Measurements from ENCODE around the gene NPIPA8. TPM values are rescaled to one million over a fixed set of nuclear protein-coding genes. Genes with fewer than 3 reads are reported as not detected.

NPIPA8 gene
- total RNA-seq: 3.1 TPM

DNA sequence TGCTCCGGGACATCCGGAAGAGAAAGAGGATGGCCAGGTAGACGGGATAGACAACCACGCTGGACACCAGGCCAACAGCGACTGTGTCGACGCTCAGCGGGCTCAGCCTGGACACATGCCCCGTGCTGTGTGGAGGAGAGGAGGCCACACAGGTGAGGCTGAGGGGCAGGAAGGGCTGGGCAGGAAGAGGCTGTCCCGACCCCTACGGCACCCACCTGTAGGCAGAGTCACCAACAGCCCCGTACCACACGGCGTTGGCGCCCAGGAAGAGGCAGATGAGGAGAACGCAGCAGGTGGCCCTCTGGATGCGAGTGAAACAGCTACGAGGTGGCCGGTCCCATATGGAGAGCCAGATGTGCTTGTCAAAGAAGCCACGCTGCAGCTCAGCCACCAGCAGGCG, at the start of gene NPIPA8:
Gene NPIPA8, minus strand, starts transcription at position 101 of the 400 bp plus-strand sequence. CDS start 4,074 bp downstream, outside the sequence.

Small RNA genes lying within 50 kb of the gene (small RNA-seq; reads per million reads assigned to genes)
- gene AC126755.6 (ENCODE audit: low replicate concordance) (not detected), gene MIR6511A4 (ENCODE audit: low replicate concordance) (not detected), gene MIR6770-3 (ENCODE audit: low replicate concordance) (not detected)

Other genes starting within 250 kb of the NPIPA8 start
- gene NOMO2, start 225.4 kb upstream of the NPIPA8 start, total RNA-seq: 75.4 TPM